Measurements from ENCODE around the gene MYT1. TPM values are rescaled to one million over a fixed set of nuclear protein-coding genes. Genes with fewer than 3 reads are reported as not detected.

The MYT1 gene
- polyA plus RNA-seq, 3 donors, result not detected

DNA sequence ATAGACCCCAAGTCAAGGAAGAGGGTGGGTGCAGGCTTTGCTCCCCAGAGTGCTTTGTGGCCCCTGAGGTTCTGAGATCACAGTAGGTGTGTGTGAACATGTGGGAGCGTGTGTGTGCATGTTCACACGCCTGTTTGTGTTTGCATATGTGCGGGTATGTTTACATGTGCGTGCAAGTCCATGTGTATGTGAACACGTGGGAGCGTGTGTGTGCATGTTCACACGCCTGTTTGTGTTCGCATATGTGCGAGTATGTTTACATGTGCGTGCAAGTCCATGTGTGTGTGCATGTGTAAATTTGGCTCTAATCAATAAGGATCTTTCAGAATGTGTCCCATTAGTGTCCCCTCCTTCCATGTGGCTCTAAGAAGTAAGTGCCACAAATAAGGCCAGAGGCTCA, 49.9 kb downstream of the MYT1 start:
- Histone ChIP-seq H3K4me3 (replicated peaks in 1 of 3; ENCODE audit: low read depth in 2 of 3, low read length in 3 of 3) (no peak overlapping the region), H2AFZ (ENCODE audit: insufficient read depth, low read depth, low read length, poor library complexity, severe bottlenecking) (no peak overlapping the region), H4K20me1 (ENCODE audit: insufficient read depth, low read length) (no peaks in the 10 kb centered on the region), H3K4me2 (replicated peaks; ENCODE audit: extremely low read depth, low read length, poor library complexity, severe bottlenecking) (no peak overlapping the region), H3K4me1 (ENCODE audit: control insufficient read depth in 1 of 2, insufficient read depth in 2 of 2, low read length in 2 of 2) (no peaks in the 10 kb centered on the region), H3K27ac (ENCODE audit: low read depth in 1 of 2, low read length in 2 of 2) (no peak overlapping the region), H3K9me3 (replicated peaks in 1 of 2; ENCODE audit: control insufficient read depth in 1 of 2, insufficient read depth in 1 of 2, low read length in 2 of 2) (no peaks in the 10 kb centered on the region), H3K9ac (ENCODE audit: insufficient read depth, low read length, poor library complexity, severe bottlenecking) (no peak overlapping the region), H3K27me3 (ENCODE audit: control insufficient read depth in 2 of 2, insufficient read depth in 2 of 2, low read length in 2 of 2) (no peaks in the 10 kb centered on the region), H3K79me2 (ENCODE audit: insufficient read depth, low read length) (no peaks in the 10 kb centered on the region), H3K36me3 (replicated peaks in 1 of 2; ENCODE audit: control insufficient read depth in 1 of 2, insufficient read depth in 2 of 2, low read length in 2 of 2) (no peaks in the 10 kb centered on the region)
- TF ChIP-seq CTCF (IDR thresholded peaks at IDR 0.05), result no peak
- Mint-ChIP-seq H3K4me1 (no peaks in the 10 kb centered on the region), H3K9me3 (no peaks in the 10 kb centered on the region), H3K4me3 (no peak overlapping the region), H3K27me3 (ENCODE audit: low read depth in 3 of 3) (peaks cover 4 to 6% (median 6%) of the 10 kb centered on the region in 3 donors), H3K36me3 (no peaks in the 10 kb centered on the region), H3K27ac (peak overlapping the region in 1 of 7 donors; percentile 47)
- DNase-seq, result no peak
- intact Hi-C loops (cut with micrococcal nuclease), result no loop called here
- WGBS (ENCODE audit: insufficient coverage), result 94% methylated on average over 10 of the region's 10 CpGs

GRCh38 chr20:64214952-64215351, 50.7 kb downstream of the MYT1 start:
- Mint-ChIP-seq H3K4me1 (no peaks in the 10 kb centered on the region), H3K27ac (no peak overlapping the region), H3K4me3 (no peak overlapping the region), H3K27me3 (ENCODE audit: low read depth in 3 of 3) (peaks cover 3 to 6% (median 6%) of the 10 kb centered on the region in 3 donors), H3K9me3 (no peaks in the 10 kb centered on the region), H3K36me3 (no peaks in the 10 kb centered on the region)
- intact Hi-C loops (cut with micrococcal nuclease), result no loop called here
- Histone ChIP-seq H4K20me1 (ENCODE audit: insufficient read depth, low read length) (no peaks in the 10 kb centered on the region), H2AFZ (ENCODE audit: insufficient read depth, low read depth, low read length, poor library complexity, severe bottlenecking) (no peak overlapping the region), H3K9ac (ENCODE audit: insufficient read depth, low read length, poor library complexity, severe bottlenecking) (no peak overlapping the region), H3K27me3 (ENCODE audit: control insufficient read depth in 2 of 2, insufficient read depth in 2 of 2, low read length in 2 of 2) (no peaks in the 10 kb centered on the region), H3K4me2 (replicated peaks; ENCODE audit: extremely low read depth, low read length, poor library complexity, severe bottlenecking) (no peak overlapping the region), H3K27ac (ENCODE audit: low read depth in 1 of 2, low read length in 2 of 2) (no peak overlapping the region), H3K9me3 (replicated peaks in 1 of 2; ENCODE audit: control insufficient read depth in 1 of 2, insufficient read depth in 1 of 2, low read length in 2 of 2) (no peaks in the 10 kb centered on the region), H3K4me1 (ENCODE audit: control insufficient read depth in 1 of 2, insufficient read depth in 2 of 2, low read length in 2 of 2) (no peaks in the 10 kb centered on the region), H3K36me3 (replicated peaks in 1 of 2; ENCODE audit: control insufficient read depth in 1 of 2, insufficient read depth in 2 of 2, low read length in 2 of 2) (no peaks in the 10 kb centered on the region), H3K79me2 (ENCODE audit: insufficient read depth, low read length) (no peaks in the 10 kb centered on the region), H3K4me3 (replicated peaks in 1 of 3; ENCODE audit: low read depth in 2 of 3, low read length in 3 of 3) (no peak overlapping the region)
- no peak for TF ChIP-seq CTCF (IDR thresholded peaks at IDR 0.05)
- 62% methylated on average over 6 of the region's 6 CpGs for WGBS (ENCODE audit: insufficient coverage)
- no peak for DNase-seq

Data from CD14-positive monocyte (primary cell).